ENCODE results near the gene CHAC1.
A peak's percentile ranks its signal among the peaks of the same experiment; 100 is the strongest.

GRCh38 chr15:40952901-40953712, at the start of gene CHAC1:
- TF ChIP-seq FOXS1 (CRISPR knock-in tag; IDR thresholded peaks at IDR 0.05) (no peak), CTCF (IDR thresholded peaks at IDR 0.05) (no peak), HOXA7 (CRISPR knock-in tag; IDR thresholded peaks at IDR 0.05) (no peak), REST (IDR thresholded peaks at IDR 0.05) (no peak), POLR2A (IDR thresholded peaks at IDR 0.05; ENCODE audit: low read length) (no peak; the same call in none of the 2 replicates), RCOR1 (IDR thresholded peaks at IDR 0.05; ENCODE audit: low read depth, low read length) (no peak), HMGXB4 (CRISPR knock-in tag; IDR thresholded peaks at IDR 0.05; ENCODE audit: borderline replicate concordance) (no peak), CBX2 (IDR thresholded peaks at IDR 0.05; ENCODE audit: borderline replicate concordance, low read depth) (no peak), RAD21 (conservative IDR thresholded peaks at IDR 0.05 in 1 of 2, IDR thresholded peaks at IDR 0.05 in 1 of 2) (no peak), SMC3 (IDR thresholded peaks at IDR 0.05) (no peak), RFX5 (IDR thresholded peaks at IDR 0.05) (0 out of 2 replicates have a peak, but pooled peaks have one; percentile 45), CHD2 (IDR thresholded peaks at IDR 0.05; ENCODE audit: low read length, partially characterized antibody) (no peak)
- TF ChIP-seq, protein P1, sequence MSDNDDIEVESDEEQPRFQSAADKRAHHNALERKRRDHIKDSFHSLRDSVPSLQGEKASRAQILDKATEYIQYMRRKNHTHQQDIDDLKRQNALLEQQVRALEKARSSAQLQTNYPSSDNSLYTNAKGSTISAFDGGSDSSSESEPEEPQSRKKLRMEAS (IDR thresholded peaks at IDR 0.05) = peak; percentile 82; the same call in 1 of the 2 replicates
